HG03565 (cell line): Measurements from ENCODE around the gene FOXRED2.
"Not testable (repeated sequence)": the region's sequence is repeated elsewhere in the genome, so short reads cannot be mapped to it uniquely, and the experiment has no call there.

ENCODE experiments used
- ATAC-seq: cut with Tn5 transposase; IDR thresholded peaks from one replicate; pipeline ENCODE4 v1.9.1; 2021; ENCODE audit warnings: mild to moderate bottlenecking, moderate library complexity; ENCODE audit not compliant: unreplicated experiment

FOXRED2 gene

DNA sequence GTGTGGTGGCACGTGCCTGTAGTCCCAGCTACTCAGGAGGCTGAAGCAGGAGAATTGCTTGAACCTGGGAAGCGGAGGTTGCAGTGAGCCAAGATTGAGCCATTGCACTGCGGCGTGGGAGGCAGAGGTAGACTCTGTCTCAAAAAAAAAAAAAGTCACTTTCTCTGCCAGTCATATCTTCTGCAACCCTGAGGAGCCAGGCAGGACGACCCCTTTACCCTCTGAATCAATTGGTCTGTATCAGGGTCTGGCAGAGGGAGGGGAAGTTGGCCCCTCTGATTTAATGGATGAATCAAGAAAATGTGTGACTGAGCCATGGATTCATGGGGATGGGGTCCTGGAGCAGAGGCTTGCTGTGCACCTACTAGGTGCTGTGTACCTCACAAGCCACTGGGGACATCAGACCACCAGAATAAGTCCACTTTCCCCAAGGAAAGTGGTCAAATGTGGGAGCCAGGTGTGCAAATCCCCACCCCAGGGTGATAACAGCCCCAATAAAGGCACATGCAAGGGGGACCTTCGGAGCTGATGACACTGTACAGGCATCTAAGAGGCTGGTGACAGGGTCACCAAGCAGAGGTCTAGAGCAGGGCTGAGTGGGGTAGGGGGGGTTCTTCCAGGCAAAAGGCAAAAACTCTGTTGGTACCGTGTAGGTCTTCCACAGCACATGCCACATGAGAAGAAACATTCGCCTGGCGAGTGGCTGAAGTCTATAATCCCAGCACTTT is 54.4 kb downstream of the FOXRED2 start:
- ATAC-seq, result no peak

DNA sequence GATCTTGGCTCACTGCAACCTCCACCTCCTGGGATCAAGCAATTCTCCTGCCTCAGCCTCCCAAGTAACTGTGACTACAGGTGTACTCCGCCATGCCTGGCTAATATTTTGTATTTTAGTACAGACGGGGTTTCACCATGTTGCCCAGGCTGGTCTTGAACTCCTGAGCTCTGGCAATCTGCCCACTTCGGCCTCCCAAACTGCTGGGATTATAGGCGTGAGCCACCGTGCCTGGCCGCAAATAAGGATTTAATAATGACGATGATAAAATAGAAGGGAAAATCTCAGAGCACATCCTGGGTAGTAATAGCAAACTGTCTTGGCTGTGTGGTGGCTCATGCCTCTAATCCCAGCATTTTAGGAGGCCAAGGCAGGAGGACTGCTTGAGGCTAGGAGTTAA is 55.9 kb downstream of the FOXRED2 start:
- not testable (repeated sequence) for ATAC-seq

DNA sequence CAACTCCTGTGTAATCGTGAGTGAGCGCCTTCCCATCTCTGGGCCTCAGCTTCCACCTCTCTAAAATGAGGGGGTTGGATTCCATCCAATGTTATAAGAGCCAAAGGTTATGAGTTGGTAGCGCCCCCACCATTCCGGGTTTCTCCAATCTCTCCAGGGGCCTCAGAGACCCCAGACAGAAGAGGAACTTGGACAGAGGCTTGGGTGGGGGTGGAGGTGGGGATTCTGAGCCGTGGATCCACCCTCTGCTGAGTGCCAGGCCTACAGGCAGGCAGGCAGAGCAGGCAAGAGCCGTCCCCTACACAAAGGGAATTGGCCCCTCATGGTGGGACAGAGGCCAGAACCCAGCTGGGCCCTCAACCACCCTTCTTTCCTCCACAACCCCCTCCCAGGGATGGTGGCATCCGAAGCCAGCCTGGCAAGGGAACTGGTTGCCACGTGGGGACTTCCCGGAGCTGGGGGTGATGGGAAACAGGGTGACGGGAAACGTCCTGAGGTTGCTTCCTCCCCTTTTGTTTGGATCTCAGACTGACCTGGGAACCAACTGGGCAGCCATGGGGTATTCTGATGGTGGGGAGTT is 57.2 kb downstream of the FOXRED2 start:
- no peak for ATAC-seq

- no peak for ATAC-seq
These were observed 59.2 kb downstream of the FOXRED2 start for GRCh38 chr22:36447632-36448031.

DNA sequence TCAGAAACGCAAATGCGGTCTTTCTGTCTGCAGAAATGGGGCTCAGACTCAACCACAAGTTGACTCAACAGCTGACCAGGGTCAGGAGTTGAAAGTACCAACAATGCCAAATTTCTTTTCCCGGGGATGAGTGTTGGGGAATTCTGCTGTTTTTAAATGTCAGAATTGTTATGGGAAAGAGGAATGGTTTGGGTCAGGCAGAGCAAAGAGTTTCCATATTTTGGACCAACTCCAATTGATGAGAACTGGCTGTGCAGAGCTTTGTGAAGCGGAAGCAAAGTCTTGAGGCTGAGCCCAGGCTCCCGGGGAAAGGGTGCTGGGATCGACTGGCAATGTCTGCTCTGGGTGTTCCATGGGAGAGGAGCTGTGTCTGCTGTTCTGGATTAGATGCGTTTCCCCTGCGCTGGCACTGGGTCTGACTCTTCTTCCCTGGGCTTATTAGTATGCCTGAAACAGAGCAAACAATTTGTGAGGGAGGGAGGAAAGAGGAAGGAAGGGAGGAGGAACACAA is 61.6 kb downstream of the FOXRED2 start:
- ATAC-seq, result no peak

GRCh38 chr22:36443198-36443770 is 63.6 kb downstream of the FOXRED2 start:
- no peak for ATAC-seq

DNA sequence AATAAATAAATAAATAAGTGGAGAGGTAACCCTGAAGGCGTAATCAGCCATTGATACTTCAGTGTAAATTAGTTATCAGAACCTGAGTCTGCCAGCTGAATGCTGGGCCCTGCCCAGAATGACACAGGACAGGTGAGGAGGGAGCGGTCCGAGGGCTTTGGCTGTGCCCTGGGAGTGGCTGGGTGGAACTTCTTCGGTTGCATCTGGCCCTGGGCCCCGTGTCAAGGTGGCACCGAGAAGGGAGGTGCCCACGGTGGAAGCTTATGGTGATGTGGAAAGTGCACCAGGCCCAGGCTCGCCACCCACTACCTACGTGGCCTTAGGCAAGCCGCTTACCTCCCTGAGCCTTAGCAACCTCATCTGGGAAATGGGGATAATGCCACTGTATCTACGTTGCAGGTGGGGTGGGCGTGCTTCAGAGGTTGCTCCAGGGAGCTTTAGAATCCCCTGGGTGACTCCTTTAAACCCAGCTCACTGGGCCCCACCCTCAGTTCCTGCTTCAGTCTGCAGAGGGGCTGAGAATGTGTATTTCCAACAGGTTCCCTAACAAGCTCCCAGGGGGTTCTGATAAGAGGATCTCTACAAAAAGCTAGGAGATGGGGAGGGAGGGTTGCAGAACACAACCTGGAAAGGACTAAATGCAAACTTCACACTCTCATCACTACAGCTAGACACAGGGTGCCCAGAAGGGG is 64.2 kb downstream of the FOXRED2 start:
- ATAC-seq, result no peak

DNA sequence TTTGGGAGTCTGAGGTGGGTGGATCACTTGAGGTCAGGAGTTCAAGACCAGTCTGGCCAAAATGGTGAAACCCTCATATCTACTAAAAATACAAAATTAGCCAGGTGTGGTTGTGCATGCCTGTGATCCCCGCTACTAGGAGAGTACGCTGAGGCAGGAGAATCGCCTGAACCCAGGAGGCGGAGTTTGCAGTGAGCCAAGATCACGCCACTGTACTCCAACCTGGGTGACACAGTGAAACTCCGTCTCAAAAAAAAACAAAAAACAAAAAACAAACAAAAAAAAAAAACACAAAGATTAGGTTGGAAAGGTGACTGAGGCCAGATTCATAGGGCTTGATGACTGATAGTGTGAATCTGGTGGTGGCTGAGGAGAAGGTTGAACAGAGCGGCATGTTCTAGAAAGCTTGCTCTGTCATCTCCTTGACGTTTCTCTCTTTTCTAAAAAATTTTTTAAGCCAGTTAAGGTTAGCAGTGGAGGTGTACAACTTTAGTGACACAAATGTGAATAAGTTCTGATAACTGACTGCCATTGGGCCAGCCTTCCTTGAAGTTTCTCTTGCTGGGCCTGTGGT is 66.3 kb downstream of the FOXRED2 start:
- no peak for ATAC-seq

DNA sequence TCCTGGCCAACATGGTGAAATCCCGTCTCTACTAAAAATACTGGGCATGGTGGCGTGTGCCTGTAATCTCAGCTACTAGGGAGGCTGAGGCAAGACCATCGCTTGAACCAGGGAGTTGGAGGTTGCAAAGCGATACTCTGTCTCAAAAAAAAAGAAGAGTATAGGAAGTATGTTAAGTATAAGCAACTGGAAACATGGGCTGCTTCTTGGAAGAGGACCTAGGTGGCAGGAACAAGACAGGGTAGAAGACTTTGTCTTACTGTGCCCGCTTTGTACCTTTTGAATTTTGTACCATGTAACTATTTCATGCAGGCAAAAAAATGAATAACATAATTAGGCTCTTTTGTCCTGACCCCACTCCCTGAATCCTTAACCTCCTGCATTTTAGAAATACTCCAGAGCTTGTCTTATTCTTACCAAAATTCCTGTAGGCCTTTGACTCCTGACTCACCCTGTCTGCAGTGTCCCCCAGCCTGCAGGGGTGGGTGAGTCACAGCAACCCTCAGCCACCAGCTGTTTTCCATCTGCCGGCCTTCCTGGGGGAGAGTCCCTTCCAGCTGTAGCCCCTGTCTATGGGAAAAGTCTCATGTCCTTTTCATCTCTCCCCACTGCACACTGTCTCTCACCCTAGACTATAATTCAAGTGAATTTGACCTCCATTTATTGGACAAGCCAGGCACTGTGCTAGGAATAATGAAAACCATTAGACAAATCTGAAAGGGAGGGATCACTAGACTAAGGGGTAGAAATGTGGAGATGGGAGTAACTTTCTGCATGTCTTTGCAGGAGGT is 67.2 kb downstream of the FOXRED2 start:
- ATAC-seq, result no peak
